NT2/D1 (cell line): Measurements from ENCODE around the gene TBCK.

ENCODE experiments used
- SUZ12 ChIP-seq: IDR thresholded peaks from 2 replicates; pipeline ENCODE4 v1.6.1; 2011; ENCODE audit not compliant: insufficient read length, insufficient read depth; ENCODE audit errors: extremely low read depth
- YY1 ChIP-seq: IDR thresholded peaks from 2 replicates; pipeline ENCODE4 v1.6.1; 2011; ENCODE audit not compliant: insufficient read length, insufficient read depth

- TF ChIP-seq SUZ12 (no peak), YY1 (no peak)
These were observed 121.2 kb downstream of the TBCK start for GRCh38 chr4:106194801-106195200.
